Measurements from ENCODE around the gene METRN. TPM values are rescaled to one million over a fixed set of nuclear protein-coding genes. Genes with fewer than 3 reads are reported as not detected.

Gene METRN
- total and polyA plus RNA-seq, 2 of the 4 experiments (the other 2 are of a cell fraction) = 6.1 to 48.2 TPM

DNA sequence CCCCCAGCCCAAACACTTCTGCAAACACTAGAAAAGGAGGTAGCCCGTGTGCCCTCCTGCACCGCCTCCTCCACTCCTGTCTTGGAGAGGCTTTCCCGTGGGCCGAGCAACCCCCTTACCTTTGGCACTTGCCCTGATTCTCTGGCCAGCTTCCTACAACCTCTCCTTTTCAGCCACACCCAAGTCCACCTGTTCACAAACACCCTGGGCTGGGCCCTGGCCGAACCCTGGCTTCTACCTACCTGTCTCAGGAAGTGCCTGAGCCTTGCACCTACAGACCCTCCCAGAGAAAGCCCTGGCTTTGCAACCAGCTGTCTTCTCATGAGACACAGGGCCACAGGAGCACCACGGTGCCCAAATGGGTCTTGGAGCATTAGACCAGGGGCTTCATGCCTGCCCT, 4.0 kb downstream of the METRN start:
- no TSS peak for BruUV-seq (replicated peaks)
- peaks cover 1% of the 10 kb centered on the region; the same call in 1 of the 2 replicates for H3K36me3 ChIP-seq (ENCODE audit: control insufficient read depth, insufficient read depth, low read length)
- no peak for ATAC-seq (ENCODE audit: low read depth)
- H3K27me3 ChIP-seq (ENCODE audit: control insufficient read depth, insufficient read depth, low read length) = no peaks in the 10 kb centered on the region
- POLR2A ChIA-PET (ENCODE audit: unreplicated experiment) = no interaction called here
- no peaks in the 10 kb centered on the region for H3K9me3 ChIP-seq (ENCODE audit: control insufficient read depth, insufficient read depth, low read length)
- peaks cover 13 to 23% of the 10 kb centered on the region in 2 experiments for H3K79me1 ChIP-seq (ENCODE audit: low read depth in 1 of 2, low read length in 2 of 2)
- CTCF ChIA-PET = interaction anchor here (0.6 kb wide), 1 partner anchor 9 kb away, joined by 3 read pairs; no protein-coding TSS in a partner anchor
- no peak overlapping the region for H3K9ac ChIP-seq (ENCODE audit: low read depth, low read length)
- peaks cover 7% of the 10 kb centered on the region for H4K20me1 ChIP-seq (ENCODE audit: insufficient read depth, low read length)
- H3K27ac ChIP-seq (ENCODE audit: insufficient read depth, low read length) = no peak overlapping the region
- no peak overlapping the region for H4K5ac ChIP-seq (ENCODE audit: low read depth, low read length)
- no peak overlapping the region for H2BK120ac ChIP-seq (ENCODE audit: low read depth, low read length)
- H2BK20ac ChIP-seq (ENCODE audit: low read depth, low read length) = no peak overlapping the region
- H4K8ac ChIP-seq (ENCODE audit: low read depth in 2 of 2, low read length in 2 of 2) = no peak overlapping the region
- TF ChIP-seq CHD1 (IDR thresholded peaks at IDR 0.05; ENCODE audit: low read depth, low read length) (no peak), RCOR1 (IDR thresholded peaks at IDR 0.05; ENCODE audit: insufficient replicate concordance, low read length) (no peak), RAD21 (IDR thresholded peaks at IDR 0.05; ENCODE audit: low read length) (no peak), CEBPB (IDR thresholded peaks at IDR 0.05; ENCODE audit: low read depth, low read length) (no peak), SMC3 (IDR thresholded peaks at IDR 0.05; ENCODE audit: low read depth, low read length) (no peak), BHLHE40 (IDR thresholded peaks at IDR 0.05; ENCODE audit: low read depth, low read length) (no peak), MXI1 (IDR thresholded peaks at IDR 0.05; ENCODE audit: borderline replicate concordance, low read depth, low read length) (no peak), NFE2L2 (IDR thresholded peaks at IDR 0.05; ENCODE audit: low read depth, low read length) (no peak), POLR2A (IDR thresholded peaks at IDR 0.05; ENCODE audit: low read depth, low read length) (no peak), RFX5 (IDR thresholded peaks at IDR 0.05; ENCODE audit: low read depth, low read length) (no peak), FOS (IDR thresholded peaks at IDR 0.05; ENCODE audit: low read depth, low read length) (no peak)
- TF ChIP-seq, protein P1, sequence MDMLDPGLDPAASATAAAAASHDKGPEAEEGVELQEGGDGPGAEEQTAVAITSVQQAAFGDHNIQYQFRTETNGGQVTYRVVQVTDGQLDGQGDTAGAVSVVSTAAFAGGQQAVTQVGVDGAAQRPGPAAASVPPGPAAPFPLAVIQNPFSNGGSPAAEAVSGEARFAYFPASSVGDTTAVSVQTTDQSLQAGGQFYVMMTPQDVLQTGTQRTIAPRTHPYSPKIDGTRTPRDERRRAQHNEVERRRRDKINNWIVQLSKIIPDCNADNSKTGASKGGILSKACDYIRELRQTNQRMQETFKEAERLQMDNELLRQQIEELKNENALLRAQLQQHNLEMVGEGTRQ (IDR thresholded peaks at IDR 0.05; ENCODE audit: low read depth, low read length) = no peak
- TF ChIP-seq, protein P2, sequence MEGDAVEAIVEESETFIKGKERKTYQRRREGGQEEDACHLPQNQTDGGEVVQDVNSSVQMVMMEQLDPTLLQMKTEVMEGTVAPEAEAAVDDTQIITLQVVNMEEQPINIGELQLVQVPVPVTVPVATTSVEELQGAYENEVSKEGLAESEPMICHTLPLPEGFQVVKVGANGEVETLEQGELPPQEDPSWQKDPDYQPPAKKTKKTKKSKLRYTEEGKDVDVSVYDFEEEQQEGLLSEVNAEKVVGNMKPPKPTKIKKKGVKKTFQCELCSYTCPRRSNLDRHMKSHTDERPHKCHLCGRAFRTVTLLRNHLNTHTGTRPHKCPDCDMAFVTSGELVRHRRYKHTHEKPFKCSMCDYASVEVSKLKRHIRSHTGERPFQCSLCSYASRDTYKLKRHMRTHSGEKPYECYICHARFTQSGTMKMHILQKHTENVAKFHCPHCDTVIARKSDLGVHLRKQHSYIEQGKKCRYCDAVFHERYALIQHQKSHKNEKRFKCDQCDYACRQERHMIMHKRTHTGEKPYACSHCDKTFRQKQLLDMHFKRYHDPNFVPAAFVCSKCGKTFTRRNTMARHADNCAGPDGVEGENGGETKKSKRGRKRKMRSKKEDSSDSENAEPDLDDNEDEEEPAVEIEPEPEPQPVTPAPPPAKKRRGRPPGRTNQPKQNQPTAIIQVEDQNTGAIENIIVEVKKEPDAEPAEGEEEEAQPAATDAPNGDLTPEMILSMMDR (conservative IDR thresholded peaks at IDR 0.05; ENCODE audit: low read depth, low read length) = no peak
- no peak overlapping the region for H3K14ac ChIP-seq (replicated peaks; ENCODE audit: low read depth, low read length)
- DNase-seq = no peak
- H2AFZ ChIP-seq (replicated peaks; ENCODE audit: low read length, poor library complexity) = peak overlapping the region; percentile 43
- WGBS, 2 experiments (ENCODE audit: extremely low coverage in 2 of 2, insufficient read length in 1 of 2) = 86% methylated on average over 5 of the region's 6 CpGs; no CpG with 5 or more reads in 1 of the 2 experiments
- H2BK15ac ChIP-seq (ENCODE audit: low read depth, low read length) = no peak overlapping the region
- no peak overlapping the region for H4K91ac ChIP-seq (ENCODE audit: insufficient read depth, low read depth, low read length)
- H2BK5ac ChIP-seq (ENCODE audit: low read depth, low read length, poor library complexity, severe bottlenecking) = no peak overlapping the region
- H3K56ac ChIP-seq (ENCODE audit: extremely low read depth, insufficient read depth, low read length) = no peak overlapping the region
- no peak overlapping the region; the same call in 1 of the 2 replicates for H2AK5ac ChIP-seq (ENCODE audit: low read depth, low read length)
- no peak overlapping the region for H3K4ac ChIP-seq (ENCODE audit: low read depth, low read length)
- in situ Hi-C loops (cut with MboI; ENCODE audit: low sequenced_read_pairs) (loop anchor here (25.0 kb wide), 1 partner anchor 343 kb away; the partner anchor contains the start of gene SSTR5), intact Hi-C loops (cut with micrococcal nuclease) (no loop called here), dilution Hi-C loops (cut with HindIII; ENCODE audit: low sequenced_read_pairs, unreplicated experiment) (no loop called here)
- H3K4me2 ChIP-seq (ENCODE audit: low read depth, low read length) = no peak overlapping the region
- H2AK9ac ChIP-seq (replicated peaks; ENCODE audit: low read depth, low read length, poor library complexity) = peak overlapping the region; percentile 42
- H3K23ac ChIP-seq (ENCODE audit: low read depth, low read length) = no peak overlapping the region
- no peaks in the 10 kb centered on the region for H3K9me1 ChIP-seq (ENCODE audit: insufficient read depth, low read length)
- H3K4me3 ChIP-seq (ENCODE audit: insufficient read depth, low read depth, low read length) = no peak overlapping the region
- peaks cover 21% of the 10 kb centered on the region for H3K4me1 ChIP-seq (ENCODE audit: control insufficient read depth, insufficient read depth, low read length)
- no peak overlapping the region for H3K18ac ChIP-seq (ENCODE audit: low read depth, low read length)
